Transverse colon (tissue), 3 donors: ENCODE results near the gene EFR3B.

ENCODE experiments used
- CTCF ChIP-seq, 5 experiments: fragments of 200-600 bp in 3 of 5; fragments of 450-650 bp in 2 of 5; sonication (generic) in 3 of 5; IDR thresholded peaks; 1 replicate in 2 of 5; 2 replicates in 3 of 5; pipeline ENCODE4 v1.5.1; 2016 to 2017; ENCODE audit warnings: antibody characterized with exemption in 5 of 5, inconsistent platforms in 3 of 5, mild to moderate bottlenecking in 2 of 5, moderate library complexity in 1 of 5
- EP300 ChIP-seq: sonication (generic); formaldehyde crosslinking; IDR thresholded peaks from one replicate; pipeline ENCODE4 v1.6.1; 2017; ENCODE audit warnings: antibody characterized with exemption, low read depth
- POLR2A ChIP-seq: fragments of 450-650 bp; IDR thresholded peaks from one replicate; pipeline ENCODE4 v1.6.1; 2016; ENCODE audit warnings: antibody characterized with exemption, mild to moderate bottlenecking, moderate library complexity

- TF ChIP-seq CTCF (IDR thresholded peaks at IDR 0.05), result no peak
- no peak for TF ChIP-seq POLR2A
- TF ChIP-seq EP300, result no peak
Observed at GRCh38 chr2:25077789-25078169, 35.9 kb downstream of the EFR3B start.
